NOMO-1 treated with dmso at 0.1 percent for 144 hours (cell line): Measurements from ENCODE around the gene CBLB.

Source experiments
- DNase-seq: peaks from one replicate; lab custom pipeline; 2025; ENCODE audit not compliant: unreplicated experiment; lab: John Stamatoyannopoulos, UW

Gene CBLB

DNA sequence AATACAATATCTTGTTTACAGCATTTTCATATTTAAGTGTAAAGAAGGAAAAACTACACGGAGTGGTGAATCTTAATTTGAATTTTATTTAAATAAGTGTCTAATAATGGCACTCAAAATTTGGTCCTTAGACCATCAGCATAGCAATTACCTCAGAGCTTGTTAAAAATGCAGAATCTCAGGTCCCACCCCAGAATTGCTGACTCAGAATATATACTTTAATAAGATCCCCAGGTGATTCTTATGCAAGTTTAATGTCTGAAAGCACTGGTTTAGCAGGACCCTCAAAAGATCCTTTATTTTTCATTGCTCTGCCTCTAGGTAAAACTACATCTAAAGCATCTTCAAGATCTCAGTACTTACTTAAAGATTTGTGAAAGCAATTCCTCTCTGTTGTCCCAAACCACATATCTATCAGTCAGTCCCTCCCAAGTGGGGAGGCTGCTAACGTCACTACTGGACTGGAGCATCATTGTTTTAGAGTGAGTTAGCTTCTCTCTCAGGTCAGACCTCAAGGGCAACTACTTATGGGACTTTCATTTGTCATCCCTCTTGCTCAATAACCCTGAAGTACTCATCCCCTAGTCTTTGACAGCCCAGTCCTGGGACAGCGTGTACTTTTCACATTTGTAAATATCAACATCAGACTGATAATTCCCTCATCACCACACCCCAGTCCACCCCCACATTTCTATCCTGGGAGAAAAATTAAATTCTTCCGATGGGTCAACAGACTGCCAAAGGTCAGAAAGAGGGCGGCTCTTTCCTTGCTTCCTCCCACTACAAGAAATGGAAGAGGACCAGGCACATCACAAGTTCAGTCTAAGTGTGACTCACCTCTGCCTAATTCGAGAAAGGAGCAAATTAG, 76.7 kb downstream of the CBLB start:
- no peak for DNase-seq

GRCh38 chr3:105791131-105791530, 77.7 kb downstream of the CBLB start:
- DNase-seq, result no peak

DNA sequence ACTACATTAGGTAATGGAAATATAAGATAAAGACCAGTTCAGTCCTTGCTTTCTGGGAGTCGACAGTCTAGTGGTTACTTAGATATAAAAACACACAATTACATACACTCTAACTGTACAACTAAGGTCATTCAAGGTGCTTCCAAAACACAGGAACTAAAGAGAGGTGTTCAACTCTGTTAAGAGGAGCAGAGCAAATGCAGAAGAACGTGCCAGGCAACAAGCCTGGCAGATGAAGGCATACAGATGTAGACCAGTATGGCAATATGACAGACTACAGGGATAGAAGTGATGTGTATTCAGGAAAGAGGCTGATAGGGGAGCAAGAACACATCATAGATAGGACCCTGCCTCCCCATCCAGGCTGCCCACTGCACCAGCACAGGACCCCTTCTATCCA, 78.3 kb downstream of the CBLB start:
- DNase-seq, result no peak

GRCh38 chr3:105788593-105788992, 80.2 kb downstream of the CBLB start:
- no peak for DNase-seq

- DNase-seq, result no peak
Measured at GRCh38 chr3:105787453-105787852, 81.4 kb downstream of the CBLB start.

DNA sequence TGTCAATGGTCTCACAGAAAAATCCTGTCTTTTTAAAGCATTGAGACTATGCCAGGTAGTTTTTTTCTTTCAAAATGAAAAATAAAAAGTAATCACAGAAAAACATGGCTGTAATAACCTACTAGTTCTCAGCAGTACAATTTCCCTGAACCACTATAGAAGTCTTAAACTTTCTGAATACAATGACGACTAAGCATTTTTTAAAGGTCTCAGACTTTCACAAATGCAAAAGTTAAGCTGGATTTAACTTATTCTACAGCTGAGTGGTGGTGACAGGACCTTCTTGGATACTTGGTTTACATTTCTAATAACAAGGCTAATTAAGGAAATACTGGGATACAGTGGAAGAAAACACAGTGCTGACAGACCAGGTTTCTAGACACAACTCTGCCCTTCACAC, 81.8 kb downstream of the CBLB start:
- no peak for DNase-seq

GRCh38 chr3:105786241-105786640, 82.6 kb downstream of the CBLB start:
- no peak for DNase-seq

DNA sequence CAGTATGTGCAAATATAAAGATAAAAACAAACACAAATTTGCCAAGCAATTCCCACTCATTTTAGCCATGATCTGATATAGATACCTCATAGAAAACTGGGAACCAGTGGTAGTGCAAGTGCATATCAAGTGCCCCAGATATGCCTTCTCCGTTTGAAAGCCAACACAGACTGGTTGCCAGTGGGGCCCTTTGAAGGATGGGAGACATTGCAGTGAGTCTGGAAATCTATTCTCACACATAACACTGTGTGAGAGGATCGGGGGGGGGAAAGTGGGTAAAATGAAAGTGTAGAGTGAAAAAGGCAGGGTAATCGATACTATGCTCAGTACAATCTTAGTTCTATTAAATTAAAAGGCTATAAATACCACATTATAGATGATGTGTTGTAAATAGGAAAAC, 83.0 kb downstream of the CBLB start:
- DNase-seq, result no peak

GRCh38 chr3:105783631-105784030, 85.2 kb downstream of the CBLB start:
- no peak for DNase-seq

- DNase-seq, result no peak
Measured at GRCh38 chr3:105781871-105782270, 86.9 kb downstream of the CBLB start.

DNA sequence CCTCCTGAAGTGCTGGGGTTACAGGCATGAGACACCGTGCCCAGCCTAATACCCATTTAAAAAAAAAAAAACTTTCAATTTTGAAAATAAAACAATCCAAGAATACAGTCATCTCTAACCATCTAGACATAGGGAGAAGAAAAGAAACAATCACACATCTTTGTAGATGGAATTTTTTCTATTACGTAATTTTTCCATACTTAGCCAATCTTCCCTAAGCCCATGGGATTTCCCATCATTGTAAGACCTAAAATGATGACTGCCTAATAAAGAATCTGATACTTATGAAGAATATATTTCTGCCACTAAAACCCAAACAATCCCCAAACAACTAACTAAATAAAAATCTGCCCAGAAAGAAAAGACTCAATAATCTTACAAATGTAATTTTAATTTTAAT, 88.7 kb downstream of the CBLB start:
- no peak for DNase-seq

DNA sequence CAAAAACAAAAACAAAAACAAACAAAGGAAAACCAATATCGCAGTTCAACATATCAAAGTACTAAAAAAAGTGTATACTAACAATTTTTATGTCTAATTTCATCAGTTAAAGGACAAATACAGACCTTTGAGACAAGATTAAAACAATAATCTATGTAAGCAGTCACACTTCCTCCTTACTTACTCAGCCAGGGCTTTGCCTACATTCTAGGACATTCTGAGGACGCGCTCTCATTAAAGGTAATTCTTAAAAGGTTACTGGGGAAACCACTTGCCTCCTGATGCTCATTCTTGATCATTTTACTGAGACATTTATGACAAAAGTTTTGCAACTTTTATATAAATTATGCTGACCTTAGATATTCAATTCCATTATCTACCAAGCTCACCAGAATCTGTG, 93.4 kb downstream of the CBLB start:
- no peak for DNase-seq

GRCh38 chr3:105774444-105775180, 94.2 kb downstream of the CBLB start:
- DNase-seq, result no peak

GRCh38 chr3:105773291-105773690, 95.5 kb downstream of the CBLB start:
- no peak for DNase-seq

DNA sequence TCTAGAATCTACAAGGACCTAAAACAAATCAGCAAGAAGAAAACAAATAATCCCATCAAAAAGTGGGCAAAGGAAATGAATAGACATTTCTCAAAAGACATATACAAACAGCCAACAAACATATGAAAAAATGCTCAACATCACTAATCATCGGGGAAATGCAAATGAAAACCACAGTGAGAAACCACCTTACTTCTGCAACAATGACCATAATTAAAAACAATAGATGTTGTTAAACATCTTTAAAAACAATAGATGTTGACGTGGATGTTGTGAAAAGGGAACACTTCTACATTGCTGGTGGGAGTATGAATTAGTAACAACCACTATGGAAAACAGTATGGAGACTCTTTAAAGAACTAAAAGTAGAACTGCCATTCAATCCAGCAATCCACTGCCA, 96.2 kb downstream of the CBLB start:
- DNase-seq, result no peak

DNA sequence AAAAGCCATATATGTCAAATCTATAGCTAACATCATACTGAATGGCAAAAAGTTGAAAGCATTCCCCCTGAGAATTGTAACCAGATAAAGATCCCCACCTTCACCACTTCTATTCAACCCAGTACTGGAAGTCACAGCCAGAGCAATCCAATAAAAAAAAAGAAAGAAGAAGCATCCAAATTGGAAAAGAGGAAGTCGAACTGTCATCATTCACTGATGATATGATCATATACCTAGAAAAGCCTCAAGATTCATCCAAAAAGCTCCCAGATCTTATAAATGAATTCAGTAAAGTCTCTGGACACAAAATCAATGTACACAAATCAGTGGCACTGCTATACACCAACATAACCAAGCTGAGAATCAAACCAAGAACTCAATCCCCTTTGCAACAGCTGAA, 97.4 kb downstream of the CBLB start:
- DNase-seq, result no peak

DNA sequence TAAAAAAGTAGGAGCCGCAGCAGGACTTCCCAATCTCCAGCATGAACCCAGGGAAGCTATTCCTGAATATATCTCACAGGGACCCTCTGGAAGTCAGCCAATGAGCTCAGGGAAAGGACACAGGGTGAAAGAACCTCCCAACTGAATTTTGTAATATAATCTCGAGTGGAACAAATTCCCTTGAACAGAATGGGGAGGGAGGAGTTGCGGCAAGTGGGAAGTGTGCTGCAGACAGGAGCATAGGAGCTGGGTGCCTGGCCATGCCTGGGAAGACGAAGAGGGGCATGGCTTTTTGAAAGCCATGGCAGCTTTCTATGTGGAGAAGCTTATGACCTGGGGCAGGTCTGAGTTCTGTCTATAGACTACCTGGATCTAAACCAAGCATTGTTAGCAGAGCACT, 98.4 kb downstream of the CBLB start:
- DNase-seq, result no peak

DNA sequence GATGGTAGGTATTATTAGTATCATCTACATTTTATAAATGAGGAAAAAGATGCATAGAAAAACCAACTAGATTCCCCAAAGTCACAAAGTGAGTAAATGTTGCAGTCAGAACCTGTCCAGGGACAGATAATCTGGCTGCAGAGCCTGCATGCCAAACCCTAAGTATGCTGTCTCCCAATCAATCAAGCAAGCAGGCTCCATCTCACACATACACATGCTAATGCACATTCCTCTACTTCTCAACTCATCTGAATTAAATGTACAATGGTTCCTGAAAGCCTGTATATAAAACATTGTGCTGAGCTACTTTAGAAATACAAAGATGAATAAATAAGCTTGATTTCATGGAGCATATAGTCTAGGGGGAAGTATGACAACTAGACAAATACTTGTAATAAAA, 101.0 kb downstream of the CBLB start:
- no peak for DNase-seq

GRCh38 chr3:105767216-105767615, 101.6 kb downstream of the CBLB start:
- no peak for DNase-seq

DNA sequence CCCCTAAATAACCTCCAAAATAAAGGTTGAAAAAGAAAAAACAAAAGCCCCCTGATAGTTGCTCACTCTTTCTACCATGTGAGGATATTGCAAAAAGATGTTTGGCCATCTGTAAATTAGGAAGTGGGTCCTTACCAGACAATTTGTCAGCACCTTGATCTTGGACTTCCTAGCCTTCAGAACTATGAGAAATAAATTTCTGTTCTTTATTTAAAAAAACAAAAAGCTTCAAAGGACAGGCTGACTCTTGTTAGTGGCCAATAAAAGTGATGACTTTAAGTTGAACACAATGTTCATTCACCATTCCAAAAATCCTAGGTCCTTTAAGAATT, 103.5 kb downstream of the CBLB start:
- no peak for DNase-seq

DNA sequence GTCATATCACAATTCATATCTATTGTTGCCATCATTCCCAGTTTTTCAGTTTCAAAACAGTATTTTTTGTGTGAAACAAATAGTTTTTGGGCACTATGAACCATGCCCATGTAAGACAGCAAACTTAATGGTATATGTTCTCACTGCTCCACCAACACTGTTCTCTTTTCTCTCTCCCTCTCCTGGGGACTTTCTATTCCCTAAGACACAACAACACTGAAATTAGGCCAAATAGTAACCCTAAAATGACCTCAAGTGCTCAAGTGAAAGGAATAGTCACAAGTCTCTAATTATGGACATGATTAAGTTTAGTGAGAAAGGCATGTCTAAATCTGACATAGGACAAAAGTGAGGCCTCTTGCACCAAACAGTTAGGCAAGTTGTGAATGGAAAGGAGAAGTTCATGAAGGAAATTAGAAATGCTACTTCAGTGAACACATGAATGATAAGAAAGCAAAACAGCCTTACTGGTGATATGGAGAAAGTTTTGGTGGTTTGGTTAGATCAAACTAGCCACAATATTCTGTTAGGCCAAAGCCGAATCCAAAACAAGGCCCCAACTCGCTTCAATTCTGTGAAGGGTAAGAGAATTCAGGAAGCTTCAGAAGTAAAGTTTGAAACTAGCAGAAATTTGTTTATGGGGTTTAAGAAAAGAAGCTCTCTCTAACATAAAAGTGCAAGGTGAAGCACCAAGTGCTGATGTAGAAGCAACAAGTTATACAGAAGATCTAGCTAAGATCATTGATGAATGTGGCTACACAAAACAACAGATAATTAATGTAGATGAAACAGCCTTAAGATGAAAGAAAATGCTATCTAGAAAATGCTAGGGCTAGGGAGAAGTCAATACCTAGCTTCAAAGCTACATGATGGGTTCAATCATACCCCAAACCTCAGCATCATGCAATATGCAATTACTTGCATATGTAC, 104.2 kb downstream of the CBLB start:
- DNase-seq, result peak; percentile 7

GRCh38 chr3:105763659-105764036, 105.2 kb downstream of the CBLB start:
- no peak for DNase-seq
